SK-N-SH (cell line): ENCODE data around the gene RBM33. TPM values are rescaled to one million over a fixed set of nuclear protein-coding genes. Genes with fewer than 3 reads are reported as not detected.

Source experiments
- CTCF ChIA-PET: fragments of 300-600, 350-600 bp; formaldehyde crosslinking; extraction: SDS; loops from one replicate; lab custom pipeline; 2021; lab: Yijun Ruan, JAX
- POLR2A ChIA-PET: fragments of 350-600 bp; sonication (Branson Sonifier 250); formaldehyde crosslinking; extraction: SDS; loops from one replicate; lab custom pipeline; 2020; ENCODE audit warnings: antibody characterized with exemption, inconsistent platforms; lab: Yijun Ruan, JAX
- DNase-seq: peaks from one replicate; pipeline ENCODE4 v3.0.0; 2012
- H2AFZ ChIP-seq: fragments of 200-600 bp; sonication (generic); 2 replicates; pipeline ENCODE4 v1.8.1; 2016; ENCODE audit warnings: antibody characterized with exemption, mild to moderate bottlenecking, low read depth
- H3F3A ChIP-seq: fragments of 200-600 bp; sonication (generic); replicated peaks from 2 replicates; pipeline ENCODE3; 2016; ENCODE audit warnings: antibody characterized with exemption, mild to moderate bottlenecking; ENCODE audit not compliant: insufficient read depth
- H3K27ac ChIP-seq, 2 experiments: fragments of 200-500 bp in 1 of 2; fragments of 200-600 bp in 1 of 2; sonication (Bioruptor generic) in 1 of 2; sonication (generic), shearing (Covaris generic) in 1 of 2; 2 replicates each; pipeline versions ENCODE4 v1.5.1 to v1.6.1; 2014 to 2016; ENCODE audit warnings: low read depth in 2 of 2, inconsistent platforms in 1 of 2, low read length in 1 of 2, mild to moderate bottlenecking in 1 of 2, mixed read lengths in 1 of 2
- H3K27me3 ChIP-seq: fragments of 200-600 bp; sonication (generic), shearing (Covaris generic); 2 replicates; pipeline ENCODE4 v1.6.1; 2016; ENCODE audit warnings: mixed run types; ENCODE audit not compliant: insufficient read depth
- H3K36me3 ChIP-seq, 2 experiments: fragments of 200-500 bp in 1 of 2; fragments of 200-600 bp in 1 of 2; sonication (Bioruptor generic) in 1 of 2; sonication (generic) in 1 of 2; replicated peaks in 1 of 2; 2 replicates each; pipeline versions ENCODE3 to v1.5.1; 2014 to 2016; ENCODE audit warnings: low read length in 1 of 2, mild to moderate bottlenecking in 1 of 2; ENCODE audit not compliant: insufficient read depth in 2 of 2, control insufficient read depth in 1 of 2
- H3K4me1 ChIP-seq, 2 experiments: fragments of 200-500 bp in 1 of 2; fragments of 200-600 bp in 1 of 2; sonication (Bioruptor generic) in 1 of 2; sonication (generic), shearing (Covaris generic) in 1 of 2; 2 replicates each; pipeline versions ENCODE4 v1.5.1 to v1.6.1; 2014 to 2016; ENCODE audit warnings: low read depth in 1 of 2, low read length in 1 of 2, mixed run types in 1 of 2; ENCODE audit not compliant: insufficient read depth in 2 of 2, control insufficient read depth in 1 of 2
- H3K4me2 ChIP-seq: fragments of 200-600 bp; sonication (generic), shearing (Covaris generic); 2 replicates; pipeline ENCODE4 v1.6.1; 2017; ENCODE audit warnings: mixed run types
- H3K4me3 ChIP-seq, 2 experiments: fragments of 200-500 bp in 1 of 2; fragments of 200-600 bp in 1 of 2; sonication (Bioruptor generic) in 1 of 2; sonication (generic), shearing (Covaris generic) in 1 of 2; 2 replicates each; pipeline versions ENCODE4 v1.5.1 to v1.8.1; 2014 to 2016; ENCODE audit warnings: low read depth in 2 of 2, inconsistent platforms in 1 of 2, low read length in 1 of 2, mild to moderate bottlenecking in 1 of 2, mixed read lengths in 1 of 2, moderate library complexity in 1 of 2
- H3K79me2 ChIP-seq: fragments of 200-600 bp; sonication (generic); 2 replicates; pipeline ENCODE4 v1.8.1; 2017; ENCODE audit warnings: mild to moderate bottlenecking; ENCODE audit not compliant: insufficient read depth
- H3K9ac ChIP-seq: fragments of 200-600 bp; sonication (generic); 2 replicates; pipeline ENCODE4 v1.6.1; 2017; ENCODE audit warnings: mixed run types
- H3K9me2 ChIP-seq: fragments of 200-600 bp; sonication (generic); 2 replicates; pipeline ENCODE4 v1.6.1; 2017; ENCODE audit warnings: mixed run types
- H3K9me3 ChIP-seq: fragments of 200-600 bp; sonication (generic); 2 replicates; pipeline ENCODE4 v1.6.1; 2017; ENCODE audit warnings: mixed run types, mild to moderate bottlenecking, moderate library complexity
- H4K20me1 ChIP-seq: fragments of 200-600 bp; sonication (generic); 2 replicates; pipeline ENCODE4 v1.6.1; 2017; ENCODE audit warnings: mild to moderate bottlenecking, mixed run types; ENCODE audit not compliant: insufficient read depth
- ELF1 ChIP-seq: IDR thresholded peaks from 2 replicates; pipeline ENCODE4 v1.4.0; 2012
- EP300 ChIP-seq, 2 experiments: IDR thresholded peaks; 2 replicates each; pipeline versions ENCODE4 v1.4.0 to v1.6.1; 2012; ENCODE audit warnings: borderline replicate concordance in 1 of 2, low read depth in 1 of 2, low read length in 1 of 2
- FOXJ3 ChIP-seq: sonication (generic); formaldehyde crosslinking; IDR thresholded peaks from 2 replicates; pipeline ENCODE4 v1.5.1; 2020; ENCODE audit warnings: mild to moderate bottlenecking, missing genetic modification reagents
- GABPA ChIP-seq: IDR thresholded peaks from 2 replicates; pipeline ENCODE4 v1.4.0; 2012; ENCODE audit warnings: low read depth, mild to moderate bottlenecking
- NRF1 ChIP-seq: IDR thresholded peaks from 2 replicates; pipeline ENCODE4 v1.6.1; 2012; ENCODE audit warnings: low read depth, mild to moderate bottlenecking, low read length
- RCOR1 ChIP-seq: fragments of 150-350 bp; IDR thresholded peaks from 2 replicates; pipeline ENCODE4 v1.6.1; 2017; ENCODE audit warnings: antibody characterized with exemption, low read length
- REST ChIP-seq: IDR thresholded peaks from 2 replicates; pipeline ENCODE4 v1.6.1; 2012; ENCODE audit warnings: mild to moderate bottlenecking, low read depth, low read length, moderate library complexity
- TAF1 ChIP-seq: IDR thresholded peaks from 2 replicates; pipeline ENCODE4 v1.6.1; 2012; ENCODE audit warnings: low read depth, mild to moderate bottlenecking, low read length, moderate library complexity, borderline replicate concordance
- TCF12 ChIP-seq: IDR thresholded peaks from 2 replicates; pipeline ENCODE4 v1.4.0; 2012
- ZBTB33 ChIP-seq: IDR thresholded peaks from 2 replicates; pipeline ENCODE4 v1.4.0; 2012; ENCODE audit warnings: low read depth, borderline replicate concordance
- WGBS: methylation state at CpG from one replicate; pipeline ENCODE4 v1.1.6; 2017; ENCODE audit warnings: low lambda C conversion rate; 5-methylcytosine and 5-hydroxymethylcytosine counted together
- polyA plus RNA-seq, 3 experiments: library from polyadenylated mRNA; depleted of rRNA; stranded (reverse); fragments of >200 nt; gene quantifications; 2 replicates each; pipeline ENCODE4 v1.2.3, GENCODE V29; 2012

RBM33 gene
- polyA plus RNA-seq, 1 of the 3 experiments (the other 2 are of a cell fraction), result 13.8 TPM

DNA sequence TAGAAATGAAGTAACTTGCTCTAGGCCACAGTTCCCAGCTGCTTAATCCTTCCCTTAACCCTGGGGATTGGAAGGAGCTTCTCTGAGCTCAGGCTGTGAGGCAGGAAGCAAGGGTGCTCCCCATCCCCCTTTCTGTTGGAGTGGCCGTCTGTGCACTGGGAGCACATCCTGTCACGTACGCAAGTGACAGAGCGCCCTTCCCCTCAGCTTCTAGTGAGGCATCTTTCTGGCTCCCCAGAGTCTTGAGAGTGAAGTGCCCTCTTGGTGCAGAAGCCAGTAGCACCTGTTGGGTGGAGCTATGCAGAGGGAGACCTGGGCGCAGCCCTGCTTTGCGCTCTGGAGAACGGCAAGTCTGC lies 120.0 kb downstream of the RBM33 start:
- TF ChIP-seq FOXJ3 (no peak), TAF1 (no peak), NRF1 (no peak)
- Histone ChIP-seq H3K9ac (no peak overlapping the region), H3K36me3 (peaks cover 13 to 82% of the 10 kb centered on the region in 2 experiments), H3K79me2 (peaks cover 34% of the 10 kb centered on the region; the same call in 1 of the 2 replicates), H3K9me2 (no peaks in the 10 kb centered on the region), H4K20me1 (peaks cover 53% of the 10 kb centered on the region), H3K27ac (no peak overlapping the region), H3K4me2 (no peak overlapping the region), H3K9me3 (no peaks in the 10 kb centered on the region), H3F3A (peaks cover 9% of the 10 kb centered on the region), H3K4me1 (no peaks in the 10 kb centered on the region; a peak in 1 of 4 replicates), H2AFZ (no peak overlapping the region), H3K4me3 (no peak overlapping the region), H3K27me3 (no peaks in the 10 kb centered on the region)
- WGBS, result 100% methylated on average over 5 of the region's 7 CpGs
- ChIA-PET CTCF (interaction anchor here (0.7 kb wide), 1 partner anchor 165 kb away, joined by 3 read pairs; no protein-coding TSS in a partner anchor), POLR2A (no interaction called here)
- no peak for DNase-seq

- Histone ChIP-seq H3K4me1 (no peaks in the 10 kb centered on the region; a peak in 1 of 4 replicates), H3K4me3 (no peak overlapping the region), H3K9me3 (no peaks in the 10 kb centered on the region), H3K36me3 (peaks cover 17 to 84% of the 10 kb centered on the region in 2 experiments), H4K20me1 (peaks cover 53% of the 10 kb centered on the region), H2AFZ (no peak overlapping the region), H3K9me2 (no peaks in the 10 kb centered on the region), H3K27me3 (no peaks in the 10 kb centered on the region), H3K9ac (no peak overlapping the region), H3K4me2 (no peak overlapping the region), H3K27ac (no peak overlapping the region)
- POLR2A ChIA-PET, result no interaction called here
- no peak for DNase-seq
- no peak for TF ChIP-seq GABPA
- TF ChIP-seq REST, result no peak
- TF ChIP-seq ZBTB33, result no peak
- TF ChIP-seq EP300 (IDR thresholded peaks at IDR 0.05; ENCODE audit: borderline replicate concordance in 1 of 2, low read depth in 1 of 2, low read length in 1 of 2), result no peak
- TF ChIP-seq TCF12, result no peak
- no peak for TF ChIP-seq RCOR1
- TF ChIP-seq ELF1, result no peak
- TF ChIP-seq, all 33 proteins: peak for 0
- WGBS, result 95% methylated on average over 8 of the region's 8 CpGs
- Histone ChIP-seq H3F3A (peaks cover 9% of the 10 kb centered on the region), H3K79me2 (peaks cover 24% of the 10 kb centered on the region; the same call in 1 of the 2 replicates)
- CTCF ChIA-PET, result interaction anchor here (0.6 to 4.0 kb wide), 2 partner anchors 164 to 169 kb away, joined by 3 to 103 read pairs; no protein-coding TSS in a partner anchor
Measured at GRCh38 chr7:155765458-155765857, 121.0 kb downstream of the RBM33 start.
